ENCODE measurements around the gene PRKCD. TPM values are rescaled to one million over a fixed set of nuclear protein-coding genes. Genes with fewer than 3 reads are reported as not detected.

The PRKCD gene
- polyA plus RNA-seq, 1 experiment = 13.7 TPM

GRCh38 chr3:53155760-53156159 is 5.2 kb upstream of the PRKCD start:
- H3K27me3 ChIP-seq (ENCODE audit: control insufficient read depth, insufficient read depth, low read length) = peaks cover 25% of the 10 kb centered on the region
- DNase-seq (ENCODE audit: low read depth, low spot score) = no peak
- TF ChIP-seq CTCF (IDR thresholded peaks at IDR 0.05; ENCODE audit: low read depth, low read length) = no peak
- no peak overlapping the region for H3K27ac ChIP-seq (ENCODE audit: low read depth, low read length)
- ChIA-PET CTCF (interaction anchor here (1.3 to 2.3 kb wide), 2 partner anchors 41 kb away, joined by 4 to 7 read pairs; no protein-coding TSS in a partner anchor), POLR2A (no interaction called here)
- no peaks in the 10 kb centered on the region; the same call in 1 of the 2 replicates for H3K9me3 ChIP-seq (ENCODE audit: control insufficient read depth, insufficient read depth, low read length)
- H3K4me3 ChIP-seq (ENCODE audit: low read depth, low read length) = no peak overlapping the region

- H3K4me3 ChIP-seq (ENCODE audit: low read depth, low read length) = no peak overlapping the region
- DNase-seq (ENCODE audit: low read depth, low spot score) = no peak
- peaks cover 25% of the 10 kb centered on the region for H3K27me3 ChIP-seq (ENCODE audit: control insufficient read depth, insufficient read depth, low read length)
- ChIA-PET CTCF (interaction anchor here (1.3 to 2.3 kb wide), 2 partner anchors 40 to 42 kb away, joined by 4 to 7 read pairs; no protein-coding TSS in a partner anchor), POLR2A (no interaction called here)
- H3K27ac ChIP-seq (ENCODE audit: low read depth, low read length) = no peak overlapping the region
- no peak for TF ChIP-seq CTCF (IDR thresholded peaks at IDR 0.05; ENCODE audit: low read depth, low read length)
- no peaks in the 10 kb centered on the region; the same call in 1 of the 2 replicates for H3K9me3 ChIP-seq (ENCODE audit: control insufficient read depth, insufficient read depth, low read length)
Measured at GRCh38 chr3:53156368-53156834, 4.6 kb upstream of the PRKCD start.

- ChIA-PET CTCF (interaction anchor here (2.3 kb wide), 1 partner anchor 44 kb away, joined by 7 read pairs; no protein-coding TSS in a partner anchor), POLR2A (no interaction called here)
- no peak for TF ChIP-seq CTCF (IDR thresholded peaks at IDR 0.05; ENCODE audit: low read depth, low read length)
- Histone ChIP-seq H3K9me3 (ENCODE audit: control insufficient read depth, insufficient read depth, low read length) (no peaks in the 10 kb centered on the region; the same call in 1 of the 2 replicates), H3K27ac (ENCODE audit: low read depth, low read length) (no peak overlapping the region), H3K27me3 (ENCODE audit: control insufficient read depth, insufficient read depth, low read length) (peaks cover 25% of the 10 kb centered on the region), H3K4me3 (ENCODE audit: low read depth, low read length) (no peak overlapping the region)
- no peak for DNase-seq (ENCODE audit: low read depth, low spot score)
Measured at GRCh38 chr3:53157974-53158580, 2.9 kb upstream of the PRKCD start.

GRCh38 chr3:53158765-53159155 is 2.2 kb upstream of the PRKCD start:
- TF ChIP-seq CTCF (IDR thresholded peaks at IDR 0.05; ENCODE audit: low read depth, low read length) = no peak
- no peaks in the 10 kb centered on the region; the same call in 1 of the 2 replicates for H3K9me3 ChIP-seq (ENCODE audit: control insufficient read depth, insufficient read depth, low read length)
- POLR2A ChIA-PET = interaction anchor here (0.7 kb wide), 1 partner anchor 97 kb away, joined by 6 read pairs; no protein-coding TSS in a partner anchor
- DNase-seq (ENCODE audit: low read depth, low spot score) = no peak
- H3K27ac ChIP-seq (ENCODE audit: low read depth, low read length) = no peak overlapping the region
- no peak overlapping the region for H3K4me3 ChIP-seq (ENCODE audit: low read depth, low read length)
- peaks cover 25% of the 10 kb centered on the region for H3K27me3 ChIP-seq (ENCODE audit: control insufficient read depth, insufficient read depth, low read length)
- CTCF ChIA-PET = interaction anchor here (1.2 kb wide), 1 partner anchor 9 kb away, joined by 3 read pairs; no protein-coding TSS in a partner anchor

Measured in AG04450 (cell line).